Thoracic aorta (tissue), 2 donors: ENCODE measurements around the gene PAMR1. TPM values are rescaled to one million over a fixed set of nuclear protein-coding genes. Genes with fewer than 3 reads are reported as not detected.

Experiments
- ATAC-seq: fragments of 150-250 bp; one replicate; pipeline ENCODE4 v1.8.0; 2017; ENCODE audit warnings: low read depth; ENCODE audit not compliant: insufficient number of reproducible peaks, low FRiP score
- DNase-seq: peaks from one replicate; pipeline ENCODE4 v3.0.0-alpha.2; 2020; ENCODE audit warnings: low spot score
- H3K27ac ChIP-seq, 2 donors: fragments of 200-600 bp; sonication (generic); 1 replicate in 1 of 2; 2 replicates in 1 of 2; pipeline ENCODE4 v1.5.1; 2016; ENCODE audit warnings: mild to moderate bottlenecking in 2 of 2, moderate library complexity in 2 of 2
- H3K27me3 ChIP-seq: fragments of 200-600 bp; sonication (generic); replicated peaks from 2 replicates; pipeline ENCODE4 v1.6.0; 2016; ENCODE audit warnings: mild to moderate bottlenecking; ENCODE audit not compliant: insufficient read depth
- H3K36me3 ChIP-seq: fragments of 200-600 bp; sonication (generic); one replicate; pipeline ENCODE4 v1.5.1; 2016
- H3K4me1 ChIP-seq, 2 donors: fragments of 200-600 bp; sonication (generic); 1 replicate in 1 of 2; 2 replicates in 1 of 2; pipeline versions ENCODE4 v1.5.1 to v1.6.0; 2016; ENCODE audit warnings: low read depth in 2 of 2, mild to moderate bottlenecking in 1 of 2; ENCODE audit not compliant: control insufficient read depth in 1 of 2
- H3K4me3 ChIP-seq: fragments of 200-600 bp; sonication (generic); 2 replicates; pipeline ENCODE4 v1.5.1; 2016; ENCODE audit warnings: mild to moderate bottlenecking
- H3K9me3 ChIP-seq: fragments of 200-600 bp; sonication (generic); 2 replicates; pipeline ENCODE4 v1.5.1; 2016
- CTCF ChIP-seq: fragments of 200-600 bp; sonication (generic); IDR thresholded peaks from one replicate; pipeline ENCODE4 v1.5.1; 2019; ENCODE audit warnings: antibody characterized with exemption
- total RNA-seq, 2 donors: library from RNA; depleted of rRNA; stranded (reverse); fragments of >200 nt; gene quantifications; one replicate each; pipeline versions ENCODE4 v1.1.0 to v1.2.3, GENCODE V29; 2016

Gene PAMR1
- total RNA-seq, 2 donors from 2014 or later, result 4.3 TPM; not detected in 1

- no peaks in the 10 kb centered on the region for H3K36me3 ChIP-seq
- no peaks in the 10 kb centered on the region for H3K27me3 ChIP-seq
- no peaks in the 10 kb centered on the region for H3K9me3 ChIP-seq
- no peak overlapping the region for H3K27ac ChIP-seq
- no peak for TF ChIP-seq CTCF
- H3K4me3 ChIP-seq, result no peak overlapping the region
- H3K4me1 ChIP-seq, result peaks cover 0 to 19% of the 10 kb centered on the region in 2 donors
- no peak for ATAC-seq
- no peak for DNase-seq
These were observed 13.8 kb upstream of the PAMR1 start for GRCh38 chr11:35539256-35539655.

GRCh38 chr11:35536470-35536869, 11.1 kb upstream of the PAMR1 start:
- no peaks in the 10 kb centered on the region for H3K9me3 ChIP-seq
- H3K36me3 ChIP-seq, result no peaks in the 10 kb centered on the region
- peaks cover under 1 to 8% of the 10 kb centered on the region in 2 donors for H3K4me1 ChIP-seq
- no peak for TF ChIP-seq CTCF
- no peak overlapping the region for H3K4me3 ChIP-seq
- ATAC-seq (no peak), DNase-seq (no peak)
- no peaks in the 10 kb centered on the region for H3K27me3 ChIP-seq
- no peak overlapping the region for H3K27ac ChIP-seq

GRCh38 chr11:35531246-35531645, 5.8 kb upstream of the PAMR1 start:
- Histone ChIP-seq H3K27ac (peak overlapping the region in 1 of 2 donors; percentile 16), H3K9me3 (no peaks in the 10 kb centered on the region), H3K36me3 (no peaks in the 10 kb centered on the region), H3K4me3 (no peak overlapping the region), H3K4me1 (peaks cover 4 to 20% of the 10 kb centered on the region in 2 donors), H3K27me3 (no peaks in the 10 kb centered on the region)
- no peak for DNase-seq
- no peak for TF ChIP-seq CTCF
- ATAC-seq, result no peak

GRCh38 chr11:35529971-35530495, 4.6 kb upstream of the PAMR1 start:
- H3K27me3 ChIP-seq, result no peaks in the 10 kb centered on the region

GRCh38 chr11:35526370-35526792, 965 bp upstream of the PAMR1 start:
- Histone ChIP-seq H3K4me3 (no peak overlapping the region), H3K9me3 (no peaks in the 10 kb centered on the region), H3K36me3 (no peaks in the 10 kb centered on the region), H3K4me1 (peaks cover 9 to 30% of the 10 kb centered on the region in 2 donors), H3K27me3 (no peaks in the 10 kb centered on the region), H3K27ac (no peak overlapping the region)
- TF ChIP-seq CTCF, result no peak
- no peak for DNase-seq
- no peak for ATAC-seq

More at GRCh38 chr11:35529971-35530495, 4.6 kb upstream of the PAMR1 start:
- DNase-seq (peak; percentile 21), ATAC-seq (no peak)
- Histone ChIP-seq H3K9me3 (no peaks in the 10 kb centered on the region), H3K27ac (peak overlapping the region in 1 of 2 donors; percentile 16), H3K4me1 (peaks cover 10 to 30% of the 10 kb centered on the region in 2 donors), H3K4me3 (no peak overlapping the region), H3K36me3 (no peaks in the 10 kb centered on the region)
- no peak for TF ChIP-seq CTCF
